Measurements from ENCODE around the gene RFNG. TPM values are rescaled to one million over a fixed set of nuclear protein-coding genes. Genes with fewer than 3 reads are reported as not detected.

Gene RFNG
- total and polyA plus RNA-seq, 2 of the 13 experiments (the other 11 are each of a cell fraction or from before 2014, with no cell fraction given), result 61.4 to 64.0 TPM

GRCh38 chr17:82023447-82024241 lies 28.0 kb downstream of the RFNG start (continued):
- TF ChIP-seq, protein P1, sequence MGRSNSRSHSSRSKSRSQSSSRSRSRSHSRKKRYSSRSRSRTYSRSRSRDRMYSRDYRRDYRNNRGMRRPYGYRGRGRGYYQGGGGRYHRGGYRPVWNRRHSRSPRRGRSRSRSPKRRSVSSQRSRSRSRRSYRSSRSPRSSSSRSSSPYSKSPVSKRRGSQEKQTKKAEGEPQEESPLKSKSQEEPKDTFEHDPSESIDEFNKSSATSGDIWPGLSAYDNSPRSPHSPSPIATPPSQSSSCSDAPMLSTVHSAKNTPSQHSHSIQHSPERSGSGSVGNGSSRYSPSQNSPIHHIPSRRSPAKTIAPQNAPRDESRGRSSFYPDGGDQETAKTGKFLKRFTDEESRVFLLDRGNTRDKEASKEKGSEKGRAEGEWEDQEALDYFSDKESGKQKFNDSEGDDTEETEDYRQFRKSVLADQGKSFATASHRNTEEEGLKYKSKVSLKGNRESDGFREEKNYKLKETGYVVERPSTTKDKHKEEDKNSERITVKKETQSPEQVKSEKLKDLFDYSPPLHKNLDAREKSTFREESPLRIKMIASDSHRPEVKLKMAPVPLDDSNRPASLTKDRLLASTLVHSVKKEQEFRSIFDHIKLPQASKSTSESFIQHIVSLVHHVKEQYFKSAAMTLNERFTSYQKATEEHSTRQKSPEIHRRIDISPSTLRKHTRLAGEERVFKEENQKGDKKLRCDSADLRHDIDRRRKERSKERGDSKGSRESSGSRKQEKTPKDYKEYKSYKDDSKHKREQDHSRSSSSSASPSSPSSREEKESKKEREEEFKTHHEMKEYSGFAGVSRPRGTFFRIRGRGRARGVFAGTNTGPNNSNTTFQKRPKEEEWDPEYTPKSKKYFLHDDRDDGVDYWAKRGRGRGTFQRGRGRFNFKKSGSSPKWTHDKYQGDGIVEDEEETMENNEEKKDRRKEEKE (IDR thresholded peaks at IDR 0.05), result no peak
- TF ChIP-seq, protein P2, sequence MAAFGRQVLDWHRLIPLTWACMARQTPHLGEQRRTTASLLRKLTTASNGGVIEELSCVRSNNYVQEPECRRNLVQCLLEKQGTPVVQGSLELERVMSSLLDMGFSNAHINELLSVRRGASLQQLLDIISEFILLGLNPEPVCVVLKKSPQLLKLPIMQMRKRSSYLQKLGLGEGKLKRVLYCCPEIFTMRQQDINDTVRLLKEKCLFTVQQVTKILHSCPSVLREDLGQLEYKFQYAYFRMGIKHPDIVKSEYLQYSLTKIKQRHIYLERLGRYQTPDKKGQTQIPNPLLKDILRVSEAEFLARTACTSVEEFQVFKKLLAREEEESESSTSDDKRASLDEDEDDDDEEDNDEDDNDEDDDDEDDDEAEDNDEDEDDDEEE (CRISPR knock-in tag; IDR thresholded peaks at IDR 0.05), result peak; percentile 85; the same call in 1 of the 2 replicates
- TF ChIP-seq ZNF138 (CRISPR knock-in tag; IDR thresholded peaks at IDR 0.05; ENCODE audit: low read depth), result no peak
- TF ChIP-seq TP53 (CRISPR knock-in tag; conservative IDR thresholded peaks at IDR 0.05), result no peak
- TF ChIP-seq MXI1 (IDR thresholded peaks at IDR 0.05; ENCODE audit: borderline replicate concordance, low read depth, low read length), result peak; percentile 9; the same call in 1 of the 3 replicates
- TF ChIP-seq ZNF549 (CRISPR knock-in tag; IDR thresholded peaks at IDR 0.05), result no peak
- no peak for TF ChIP-seq ZNF749 (CRISPR knock-in tag; IDR thresholded peaks at IDR 0.05; ENCODE audit: borderline replicate concordance)
- TF ChIP-seq NFKB2 (CRISPR knock-in tag; IDR thresholded peaks at IDR 0.05; ENCODE audit: borderline replicate concordance), result 0 out of 2 replicates have a peak, but pooled peaks have one; percentile 26
- peak; percentile 11; the same call in 1 of the 2 replicates for TF ChIP-seq ZMYM4 (CRISPR knock-in tag; IDR thresholded peaks at IDR 0.05)
- no peak for TF ChIP-seq PRPF4 (IDR thresholded peaks at IDR 0.05; ENCODE audit: low read depth, low read length, poor library complexity, severe bottlenecking)
